Fibroblast of lung (primary cell): ENCODE measurements around the gene KRTAP21-3. TPM values are rescaled to one million over a fixed set of nuclear protein-coding genes. Genes with fewer than 3 reads are reported as not detected.

Experiments used
- DNase-seq, 2 donors: peaks; one replicate each; pipeline versions ENCODE4 v3.0.0 to v3.0.0-alpha.2; 2010; ENCODE audit warnings: low read depth in 2 of 2
- H2AFZ ChIP-seq: 2 replicates; pipeline ENCODE4 v1.5.1; 2012; ENCODE audit warnings: low read length, control low read depth, inconsistent platforms
- H3K27ac ChIP-seq: 2 replicates; pipeline ENCODE4 v1.5.1; 2011; ENCODE audit warnings: low read length, control low read depth; ENCODE audit not compliant: insufficient read depth
- H3K27me3 ChIP-seq: 2 replicates; pipeline ENCODE4 v1.5.1; 2011; ENCODE audit warnings: mild to moderate bottlenecking, low read length; ENCODE audit not compliant: control insufficient read depth, insufficient read depth
- H3K36me3 ChIP-seq: 2 replicates; pipeline ENCODE4 v1.5.1; 2011; ENCODE audit warnings: low read length; ENCODE audit not compliant: control insufficient read depth, insufficient read depth
- H3K4me1 ChIP-seq: 2 replicates; pipeline ENCODE4 v1.5.1; 2011; ENCODE audit warnings: low read length; ENCODE audit not compliant: control insufficient read depth, insufficient read depth; ENCODE audit errors: extremely low read depth
- H3K4me2 ChIP-seq: 2 replicates; pipeline ENCODE4 v1.5.1; 2011; ENCODE audit warnings: low read length, control low read depth; ENCODE audit not compliant: insufficient read depth; ENCODE audit errors: extremely low read depth
- H3K4me3 ChIP-seq, 4 experiments: fragments of 200-600 bp in 1 of 4; sonication (generic) in 1 of 4; replicated peaks in 1 of 4; 2 replicates each; pipeline ENCODE4 v1.5.1; 2011 to 2016; ENCODE audit warnings: low read length in 4 of 4, low read depth in 3 of 4, mild to moderate bottlenecking in 3 of 4, control low read depth in 2 of 4, inconsistent platforms in 1 of 4, mixed read lengths in 1 of 4; ENCODE audit not compliant: insufficient read depth in 1 of 4; ENCODE audit errors: control extremely low read depth in 1 of 4
- H3K79me2 ChIP-seq: 2 replicates; pipeline ENCODE4 v1.5.1; 2012; ENCODE audit warnings: mild to moderate bottlenecking, low read length, inconsistent platforms; ENCODE audit not compliant: control insufficient read depth, insufficient read depth
- H3K9ac ChIP-seq: 2 replicates; pipeline ENCODE4 v1.5.1; 2011; ENCODE audit warnings: mild to moderate bottlenecking, low read length, control low read depth; ENCODE audit not compliant: insufficient read depth
- H3K9me3 ChIP-seq: 2 replicates; pipeline ENCODE4 v1.5.1; 2012; ENCODE audit warnings: low read depth, low read length; ENCODE audit not compliant: control insufficient read depth, insufficient read depth
- H4K20me1 ChIP-seq: 2 replicates; pipeline ENCODE4 v1.5.1; 2011; ENCODE audit warnings: low read length; ENCODE audit not compliant: control insufficient read depth, insufficient read depth; ENCODE audit errors: extremely low read depth
- EZH2 ChIP-seq: IDR thresholded peaks from 2 replicates; pipeline ENCODE4 v1.5.1; 2012; ENCODE audit warnings: low read length, control low read depth, mild to moderate bottlenecking; ENCODE audit errors: missing control alignments
- polyA plus RNA-seq, 2 donors: library from polyadenylated mRNA; depleted of rRNA in 1 of 2; stranded (reverse) in 1 of 2; unstranded in 1 of 2; fragments of >200 nt; gene quantifications; 2 replicates each; pipeline ENCODE4 v1.2.1, GENCODE V29; 2011 to 2012; ENCODE audit warnings: missing spikeins in 1 of 2
- total RNA-seq: library from RNA; depleted of rRNA; stranded (reverse); fragments of >200 nt; gene quantifications from 2 replicates; pipeline ENCODE4 v1.2.1, GENCODE V29; 2014
- TF ChIP-seq, protein P1 (sequence below), 2 donors: IDR thresholded peaks in 1 of 2; conservative IDR thresholded peaks in 1 of 2; 1 replicate in 1 of 2; 2 replicates in 1 of 2; pipeline ENCODE4 v1.5.1; 2011 to 2012; ENCODE audit warnings: low read length in 2 of 2, control low read depth in 1 of 2, inconsistent platforms in 1 of 2, low read depth in 1 of 2, mild to moderate bottlenecking in 1 of 2

Gene KRTAP21-3
- total and polyA plus RNA-seq, 2 donors (not counting 1 experiment from before 2014, with no cell fraction given) = not detected

DNA sequence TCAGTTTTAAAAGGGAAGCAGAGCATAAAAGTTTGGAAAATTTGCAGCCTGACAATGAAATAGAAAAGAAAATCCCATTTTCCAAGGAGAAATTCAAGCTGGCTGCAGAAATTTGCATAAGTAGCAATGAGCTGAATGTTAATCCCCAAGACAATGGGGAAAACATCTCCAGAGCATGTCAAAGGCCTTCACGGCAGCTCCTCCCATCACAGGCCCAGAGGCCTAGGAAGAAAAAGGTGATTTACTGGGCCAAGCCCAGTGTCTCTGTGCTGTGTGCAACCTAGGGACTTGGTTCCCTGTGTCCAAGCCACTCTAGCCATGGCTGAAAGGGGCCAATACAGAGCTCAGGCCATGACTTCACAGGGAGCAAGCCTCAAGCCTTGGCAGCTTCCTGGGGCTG lies 49.8 kb downstream of the KRTAP21-3 start:
- H3K4me2 ChIP-seq = no peak overlapping the region
- no peaks in the 10 kb centered on the region for H3K79me2 ChIP-seq
- H4K20me1 ChIP-seq = no peaks in the 10 kb centered on the region
- no peaks in the 10 kb centered on the region for H3K27me3 ChIP-seq
- H3K36me3 ChIP-seq = no peaks in the 10 kb centered on the region
- H3K4me1 ChIP-seq = no peaks in the 10 kb centered on the region
- TF ChIP-seq, protein P1, sequence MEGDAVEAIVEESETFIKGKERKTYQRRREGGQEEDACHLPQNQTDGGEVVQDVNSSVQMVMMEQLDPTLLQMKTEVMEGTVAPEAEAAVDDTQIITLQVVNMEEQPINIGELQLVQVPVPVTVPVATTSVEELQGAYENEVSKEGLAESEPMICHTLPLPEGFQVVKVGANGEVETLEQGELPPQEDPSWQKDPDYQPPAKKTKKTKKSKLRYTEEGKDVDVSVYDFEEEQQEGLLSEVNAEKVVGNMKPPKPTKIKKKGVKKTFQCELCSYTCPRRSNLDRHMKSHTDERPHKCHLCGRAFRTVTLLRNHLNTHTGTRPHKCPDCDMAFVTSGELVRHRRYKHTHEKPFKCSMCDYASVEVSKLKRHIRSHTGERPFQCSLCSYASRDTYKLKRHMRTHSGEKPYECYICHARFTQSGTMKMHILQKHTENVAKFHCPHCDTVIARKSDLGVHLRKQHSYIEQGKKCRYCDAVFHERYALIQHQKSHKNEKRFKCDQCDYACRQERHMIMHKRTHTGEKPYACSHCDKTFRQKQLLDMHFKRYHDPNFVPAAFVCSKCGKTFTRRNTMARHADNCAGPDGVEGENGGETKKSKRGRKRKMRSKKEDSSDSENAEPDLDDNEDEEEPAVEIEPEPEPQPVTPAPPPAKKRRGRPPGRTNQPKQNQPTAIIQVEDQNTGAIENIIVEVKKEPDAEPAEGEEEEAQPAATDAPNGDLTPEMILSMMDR (conservative IDR thresholded peaks at IDR 0.05 in 1 of 2, IDR thresholded peaks at IDR 0.05 in 1 of 2; ENCODE audit: low read depth in 1 of 2, low read length in 2 of 2) = no peak
- no peak for TF ChIP-seq EZH2
- DNase-seq = no peak
- no peak overlapping the region for H3K9ac ChIP-seq
- H3K9me3 ChIP-seq = no peaks in the 10 kb centered on the region
- H2AFZ ChIP-seq = no peak overlapping the region
- no peak overlapping the region for H3K27ac ChIP-seq
- no peak overlapping the region for H3K4me3 ChIP-seq

Other genes starting within 250 kb of the KRTAP21-3 start
- gene KRTAP19-1, start 238.4 kb downstream of the KRTAP21-3 start, total RNA-seq = not detected in 2 replicates
- not detected in 2 replicates for gene KRTAP19-1, start 238.4 kb downstream of the KRTAP21-3 start, polyA plus RNA-seq
- gene KRTAP19-2, start 231.3 kb downstream of the KRTAP21-3 start, total RNA-seq = not detected in 2 replicates
- gene KRTAP19-2, start 231.3 kb downstream of the KRTAP21-3 start, polyA plus RNA-seq = not detected in 2 replicates
- not detected in 2 replicates for gene KRTAP19-3, start 226.8 kb downstream of the KRTAP21-3 start, total RNA-seq
- not detected in 2 replicates for gene KRTAP19-3, start 226.8 kb downstream of the KRTAP21-3 start, polyA plus RNA-seq
- not detected in 2 replicates for gene KRTAP19-4, start 221.6 kb downstream of the KRTAP21-3 start, total RNA-seq
- not detected in 2 replicates for gene KRTAP19-4, start 221.6 kb downstream of the KRTAP21-3 start, polyA plus RNA-seq
- gene KRTAP19-5, start 216.6 kb downstream of the KRTAP21-3 start, total RNA-seq = not detected in 2 replicates
- not detected in 2 replicates for gene KRTAP19-5, start 216.6 kb downstream of the KRTAP21-3 start, polyA plus RNA-seq
- not detected in 2 replicates for gene KRTAP19-6, start 176.9 kb downstream of the KRTAP21-3 start, total RNA-seq
- not detected in 2 replicates for gene KRTAP19-6, start 176.9 kb downstream of the KRTAP21-3 start, polyA plus RNA-seq
- not detected in 2 replicates for gene KRTAP19-7, start 157.5 kb downstream of the KRTAP21-3 start, total RNA-seq
- gene KRTAP19-7, start 157.5 kb downstream of the KRTAP21-3 start, polyA plus RNA-seq = not detected in 2 replicates
- not detected in 2 replicates for gene KRTAP22-2, start 128.4 kb downstream of the KRTAP21-3 start, total RNA-seq
- gene KRTAP22-2, start 128.4 kb downstream of the KRTAP21-3 start, polyA plus RNA-seq = not detected in 2 replicates
- not detected in 2 replicates for gene KRTAP6-3, start 126.3 kb downstream of the KRTAP21-3 start, total RNA-seq
- not detected in 2 replicates for gene KRTAP6-3, start 126.3 kb downstream of the KRTAP21-3 start, polyA plus RNA-seq
- not detected in 2 replicates for gene KRTAP6-2, start 119.9 kb downstream of the KRTAP21-3 start, total RNA-seq
- gene KRTAP6-2, start 119.9 kb downstream of the KRTAP21-3 start, polyA plus RNA-seq = not detected in 2 replicates
- not detected in 2 replicates for gene KRTAP22-1, start 117.7 kb downstream of the KRTAP21-3 start, total RNA-seq
- gene KRTAP22-1, start 117.7 kb downstream of the KRTAP21-3 start, polyA plus RNA-seq = not detected in 2 replicates
- not detected in 2 replicates for gene KRTAP6-1, start 104.8 kb downstream of the KRTAP21-3 start, total RNA-seq
- gene KRTAP6-1, start 104.8 kb downstream of the KRTAP21-3 start, polyA plus RNA-seq = not detected in 2 replicates
- gene KRTAP20-1, start 102.4 kb downstream of the KRTAP21-3 start, total RNA-seq = not detected in 2 replicates
- not detected in 2 replicates for gene KRTAP20-1, start 102.4 kb downstream of the KRTAP21-3 start, polyA plus RNA-seq
- not detected in 2 replicates for gene KRTAP20-4, start 98.2 kb downstream of the KRTAP21-3 start, total RNA-seq
- not detected in 2 replicates for gene KRTAP20-4, start 98.2 kb downstream of the KRTAP21-3 start, polyA plus RNA-seq
- not detected in 2 replicates for gene KRTAP20-2, start 83.6 kb downstream of the KRTAP21-3 start, total RNA-seq
- not detected in 2 replicates for gene KRTAP20-2, start 83.6 kb downstream of the KRTAP21-3 start, polyA plus RNA-seq
- gene KRTAP20-3, start 75.9 kb downstream of the KRTAP21-3 start, total RNA-seq = not detected in 2 replicates
- gene KRTAP20-3, start 75.9 kb downstream of the KRTAP21-3 start, polyA plus RNA-seq = not detected in 2 replicates
- not detected in 2 replicates for gene KRTAP21-2, start 28.5 kb upstream of the KRTAP21-3 start, total RNA-seq
- not detected in 2 replicates for gene KRTAP21-2, start 28.5 kb upstream of the KRTAP21-3 start, polyA plus RNA-seq
- not detected in 2 replicates for gene KRTAP21-1, start 36.7 kb upstream of the KRTAP21-3 start, total RNA-seq
- gene KRTAP21-1, start 36.7 kb upstream of the KRTAP21-3 start, polyA plus RNA-seq = not detected in 2 replicates
- not detected in 2 replicates for gene KRTAP8-1, start 94.5 kb upstream of the KRTAP21-3 start, total RNA-seq
- gene KRTAP8-1, start 94.5 kb upstream of the KRTAP21-3 start, polyA plus RNA-seq = not detected in 2 replicates
- not detected in 2 replicates for gene KRTAP7-1, start 111.0 kb upstream of the KRTAP21-3 start, total RNA-seq
- gene KRTAP7-1, start 111.0 kb upstream of the KRTAP21-3 start, polyA plus RNA-seq = not detected in 2 replicates
- not detected in 2 replicates for gene KRTAP11-1, start 162.8 kb upstream of the KRTAP21-3 start, total RNA-seq
- not detected in 2 replicates for gene KRTAP11-1, start 162.8 kb upstream of the KRTAP21-3 start, polyA plus RNA-seq